AG10803 (cell line): ENCODE measurements around the gene ECE2.
"Not testable (repeated sequence)": the region's sequence is repeated elsewhere in the genome, so short reads cannot be mapped to it uniquely, and the experiment has no call there.

Experiments used
- DNase-seq: peaks from one replicate; pipeline ENCODE4 v3.0.0; 2010; ENCODE audit warnings: low read depth
- H3K4me3 ChIP-seq: 2 replicates; pipeline ENCODE4 v1.5.1; 2011; ENCODE audit warnings: mild to moderate bottlenecking, low read length, control low read depth
- CTCF ChIP-seq: conservative IDR thresholded peaks from 2 replicates; pipeline ENCODE4 v1.5.1; 2011; ENCODE audit warnings: mild to moderate bottlenecking, low read length, control low read depth, inconsistent platforms

Gene ECE2

GRCh38 chr3:184338511-184338945, 62.7 kb downstream of the ECE2 start:
- peak; percentile 35 for DNase-seq
- H3K4me3 ChIP-seq: no peak overlapping the region
- 0 out of 2 replicates have a peak, but pooled peaks have one; percentile 0 for TF ChIP-seq CTCF

DNA sequence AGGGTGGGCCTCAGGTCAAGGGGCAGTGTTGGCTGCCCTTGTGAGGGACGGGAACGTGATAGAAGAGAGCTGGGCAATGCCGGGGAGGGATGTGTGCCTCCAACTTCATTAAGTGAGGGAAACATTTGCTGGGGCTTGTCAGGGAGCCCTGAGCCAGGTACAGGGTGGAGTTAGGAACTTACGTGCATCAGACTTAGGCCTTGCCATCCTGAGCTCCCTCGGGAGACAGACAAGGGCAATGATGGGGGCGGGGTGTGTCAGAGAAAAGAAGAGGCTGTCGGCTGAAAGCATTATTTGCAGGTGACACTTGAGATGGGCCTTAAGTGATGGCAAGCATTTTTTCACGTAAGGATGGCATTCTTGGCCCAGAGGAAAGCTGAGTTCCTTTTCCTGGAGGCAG, 63.2 kb downstream of the ECE2 start:
- DNase-seq: no peak
- TF ChIP-seq CTCF: no peak

GRCh38 chr3:184339451-184340135, 63.8 kb downstream of the ECE2 start:
- DNase-seq, H3K4me3 ChIP-seq: not testable (repeated sequence)

More for the DNA sequence above, 63.2 kb downstream of the ECE2 start:
- H3K4me3 ChIP-seq: no peak overlapping the region

DNA sequence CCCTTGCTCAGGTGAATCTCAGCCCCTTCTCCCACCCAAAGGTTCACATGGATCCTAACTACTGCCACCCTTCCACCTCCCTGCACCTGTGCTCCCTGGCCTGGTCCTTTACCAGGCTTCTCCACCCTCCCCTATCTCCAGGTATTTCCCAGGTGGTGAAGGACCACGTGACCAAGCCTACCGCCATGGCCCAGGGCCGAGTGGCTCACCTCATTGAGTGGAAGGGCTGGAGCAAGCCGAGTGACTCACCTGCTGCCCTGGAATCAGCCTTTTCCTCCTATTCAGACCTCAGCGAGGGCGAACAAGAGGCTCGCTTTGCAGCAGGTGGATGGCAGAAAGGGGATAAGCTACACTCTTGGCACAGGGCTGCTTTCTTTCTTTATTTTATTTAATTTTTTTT, 66.1 kb downstream of the ECE2 start:
- TF ChIP-seq CTCF: no peak
- no peak for DNase-seq

More for the DNA sequence above, 66.1 kb downstream of the ECE2 start:
- H3K4me3 ChIP-seq: no peak overlapping the region
